ENCODE results near the gene ABCB6.

DNA sequence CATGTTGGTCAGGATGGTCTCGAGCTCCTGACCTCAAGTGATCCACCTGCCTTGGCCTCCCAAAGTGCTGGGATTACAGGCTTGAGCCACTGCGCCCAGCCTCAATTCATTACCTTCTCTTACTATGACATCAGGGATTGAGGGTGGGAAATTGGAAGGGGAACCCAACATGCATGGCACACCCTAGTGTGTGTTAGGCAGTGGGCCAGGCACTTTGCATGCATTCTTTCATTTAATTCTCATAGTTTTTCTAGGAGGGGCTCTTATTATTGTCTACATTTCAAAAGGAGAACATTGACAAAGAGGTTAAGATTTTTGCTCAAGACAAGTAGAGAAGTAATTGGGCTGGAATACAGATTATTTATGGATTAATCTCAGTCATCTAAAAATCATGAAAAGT is 49.5 kb upstream of the ABCB6 start:
- TF ChIP-seq, protein P1, sequence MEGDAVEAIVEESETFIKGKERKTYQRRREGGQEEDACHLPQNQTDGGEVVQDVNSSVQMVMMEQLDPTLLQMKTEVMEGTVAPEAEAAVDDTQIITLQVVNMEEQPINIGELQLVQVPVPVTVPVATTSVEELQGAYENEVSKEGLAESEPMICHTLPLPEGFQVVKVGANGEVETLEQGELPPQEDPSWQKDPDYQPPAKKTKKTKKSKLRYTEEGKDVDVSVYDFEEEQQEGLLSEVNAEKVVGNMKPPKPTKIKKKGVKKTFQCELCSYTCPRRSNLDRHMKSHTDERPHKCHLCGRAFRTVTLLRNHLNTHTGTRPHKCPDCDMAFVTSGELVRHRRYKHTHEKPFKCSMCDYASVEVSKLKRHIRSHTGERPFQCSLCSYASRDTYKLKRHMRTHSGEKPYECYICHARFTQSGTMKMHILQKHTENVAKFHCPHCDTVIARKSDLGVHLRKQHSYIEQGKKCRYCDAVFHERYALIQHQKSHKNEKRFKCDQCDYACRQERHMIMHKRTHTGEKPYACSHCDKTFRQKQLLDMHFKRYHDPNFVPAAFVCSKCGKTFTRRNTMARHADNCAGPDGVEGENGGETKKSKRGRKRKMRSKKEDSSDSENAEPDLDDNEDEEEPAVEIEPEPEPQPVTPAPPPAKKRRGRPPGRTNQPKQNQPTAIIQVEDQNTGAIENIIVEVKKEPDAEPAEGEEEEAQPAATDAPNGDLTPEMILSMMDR (conservative IDR thresholded peaks at IDR 0.05; ENCODE audit: low read depth, low read length), result no peak
- no peak for TF ChIP-seq EZH2phosphoT487 (IDR thresholded peaks at IDR 0.05; ENCODE audit: borderline replicate concordance, low read length)
- TF ChIP-seq EZH2 (IDR thresholded peaks at IDR 0.05; ENCODE audit: low read length, unreplicated experiment), result no peak
